ENCODE measurements around the gene CHFR.
"Not testable (repeated sequence)": the region's sequence is repeated elsewhere in the genome, so short reads cannot be mapped to it uniquely, and the experiment has no call there.

CHFR gene

DNA sequence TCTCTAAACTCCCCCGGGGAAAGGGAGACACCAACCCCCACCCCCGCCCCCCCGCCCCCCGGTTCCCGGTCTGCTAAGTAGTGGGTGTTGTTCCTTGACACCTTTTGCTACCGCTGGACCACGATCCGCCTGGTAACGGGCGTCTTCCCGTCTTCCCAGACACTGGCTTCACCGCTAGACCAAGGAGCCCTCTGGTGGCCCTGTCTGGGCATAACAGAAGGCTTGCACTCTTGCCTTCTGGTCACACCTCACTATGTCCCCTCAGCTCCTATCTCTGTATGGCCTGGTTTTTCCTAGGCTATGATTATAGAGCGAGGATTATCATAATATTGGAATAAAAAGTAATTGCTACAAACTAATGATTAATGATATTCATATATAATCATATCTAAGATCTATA, 78.0 kb downstream of the CHFR start:
- not testable (repeated sequence) for DNase-seq (ENCODE audit: low read depth)

- no peak for DNase-seq (ENCODE audit: low read depth)
Observed at GRCh38 chr12:132807295-132808092, 79.9 kb downstream of the CHFR start.

- DNase-seq (ENCODE audit: low read depth), result no peak
Observed at GRCh38 chr12:132806857-132807256, 80.5 kb downstream of the CHFR start.

DNA sequence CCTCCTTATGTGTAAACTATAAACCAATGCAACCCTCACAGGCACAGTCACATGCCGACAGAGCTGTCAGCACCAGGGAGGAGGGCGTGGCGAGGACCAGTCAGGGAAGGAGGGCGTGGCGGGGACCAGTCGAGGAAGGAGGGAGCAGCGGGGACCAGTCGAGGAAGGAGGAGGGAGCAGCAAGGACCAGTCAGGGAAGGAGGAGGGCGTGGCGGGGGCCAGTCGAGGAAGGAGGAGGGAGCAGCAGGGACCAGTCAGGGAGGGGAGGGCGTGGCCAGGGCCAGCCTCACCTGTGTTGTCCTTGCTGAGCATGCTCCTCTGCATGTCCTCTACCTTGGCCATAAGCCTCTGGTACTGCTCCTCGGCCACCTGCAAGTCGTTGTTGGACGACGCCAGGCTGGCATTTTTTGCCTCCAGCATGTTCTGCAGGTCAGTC, 83.0 kb downstream of the CHFR start:
- no peak for DNase-seq (ENCODE audit: low read depth)

GRCh38 chr12:132803888-132804287, 83.5 kb downstream of the CHFR start:
- DNase-seq (ENCODE audit: low read depth), result no peak

DNA sequence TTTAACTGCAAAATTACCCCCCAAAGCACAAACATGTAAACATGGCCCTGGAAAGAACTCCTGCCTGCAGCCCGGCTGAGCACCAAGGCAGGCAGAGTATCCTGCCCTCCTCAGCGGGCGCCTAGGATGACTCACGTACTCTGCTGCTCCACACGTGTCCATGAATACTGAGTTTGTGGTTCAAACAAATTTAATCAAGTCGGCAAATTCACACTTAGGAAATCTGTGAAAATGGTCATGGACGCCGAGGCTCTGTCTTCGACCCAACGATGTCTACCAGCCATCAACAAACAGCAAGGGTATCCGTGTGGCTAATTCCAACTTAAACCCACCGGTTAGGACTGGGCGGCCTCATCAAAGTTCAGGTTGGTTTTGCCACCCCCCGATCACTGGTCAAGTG, 84.3 kb downstream of the CHFR start:
- DNase-seq (ENCODE audit: low read depth), result no peak

GRCh38 chr12:132801741-132802140, 85.7 kb downstream of the CHFR start:
- DNase-seq (ENCODE audit: low read depth), result no peak

GRCh38 chr12:132798836-132799235, 88.6 kb downstream of the CHFR start:
- no peak for DNase-seq (ENCODE audit: low read depth)

- DNase-seq (ENCODE audit: low read depth), result no peak
Observed at GRCh38 chr12:132797820-132798570, 89.4 kb downstream of the CHFR start.

DNA sequence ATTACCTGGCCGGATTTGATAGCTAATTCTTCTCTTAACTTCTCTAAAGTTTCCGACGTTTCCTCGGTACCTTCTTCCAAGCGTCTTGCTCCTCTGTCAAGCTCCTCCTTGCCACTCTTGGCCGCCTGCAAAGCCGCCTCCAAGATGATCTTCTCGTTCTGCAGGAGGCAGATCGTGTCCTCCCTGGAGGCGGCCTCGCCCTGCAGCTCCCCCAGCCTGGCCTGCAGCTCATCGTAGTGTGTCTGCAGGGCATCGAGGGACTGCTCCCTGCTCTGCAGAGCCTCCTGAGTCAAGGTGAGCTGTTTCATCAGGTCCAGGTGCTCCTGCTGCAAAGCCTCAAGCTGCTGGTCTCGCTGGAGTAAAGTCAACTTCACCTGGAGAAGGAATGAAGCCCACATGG, 91.6 kb downstream of the CHFR start:
- DNase-seq (ENCODE audit: low read depth), result no peak

DNA sequence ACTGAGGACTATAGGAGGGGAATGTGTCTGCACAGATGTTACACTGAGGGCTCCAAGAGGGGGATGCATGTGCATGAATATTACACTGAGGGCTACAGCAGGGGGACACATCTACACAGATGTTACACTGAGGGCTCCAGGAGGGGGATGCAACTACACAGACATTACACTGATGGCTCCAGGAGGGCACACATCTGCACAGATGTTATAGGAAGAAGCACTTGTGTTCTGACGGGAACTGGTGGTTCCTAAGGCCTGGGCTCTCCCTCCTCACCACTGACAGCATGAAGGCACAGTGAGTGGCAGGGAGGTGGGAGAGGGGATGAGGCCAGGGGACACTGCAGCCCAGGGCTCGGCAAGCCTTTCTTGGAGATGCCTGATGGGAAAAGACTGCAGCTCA, 95.5 kb downstream of the CHFR start:
- not testable (repeated sequence) for DNase-seq (ENCODE audit: low read depth)

DNA sequence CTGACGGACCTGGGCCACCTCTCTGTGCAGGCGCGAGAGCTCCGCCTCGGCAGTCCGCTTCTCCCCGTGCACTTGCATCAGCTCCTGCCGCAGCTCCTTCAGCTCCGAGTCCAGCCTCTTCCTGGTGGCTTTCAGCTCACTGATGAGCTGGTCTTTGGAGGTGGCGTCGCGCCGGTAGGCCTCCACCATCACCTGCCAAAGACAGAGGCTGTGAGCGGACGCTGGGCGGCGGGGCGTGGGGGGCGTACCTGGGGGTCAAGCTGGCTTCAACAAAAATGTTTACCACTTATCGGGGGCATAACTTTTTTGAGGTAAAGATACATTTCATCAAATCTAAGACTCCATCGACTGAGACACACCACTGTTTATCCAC, 98.3 kb downstream of the CHFR start:
- DNase-seq (ENCODE audit: low read depth), result no peak

DNA sequence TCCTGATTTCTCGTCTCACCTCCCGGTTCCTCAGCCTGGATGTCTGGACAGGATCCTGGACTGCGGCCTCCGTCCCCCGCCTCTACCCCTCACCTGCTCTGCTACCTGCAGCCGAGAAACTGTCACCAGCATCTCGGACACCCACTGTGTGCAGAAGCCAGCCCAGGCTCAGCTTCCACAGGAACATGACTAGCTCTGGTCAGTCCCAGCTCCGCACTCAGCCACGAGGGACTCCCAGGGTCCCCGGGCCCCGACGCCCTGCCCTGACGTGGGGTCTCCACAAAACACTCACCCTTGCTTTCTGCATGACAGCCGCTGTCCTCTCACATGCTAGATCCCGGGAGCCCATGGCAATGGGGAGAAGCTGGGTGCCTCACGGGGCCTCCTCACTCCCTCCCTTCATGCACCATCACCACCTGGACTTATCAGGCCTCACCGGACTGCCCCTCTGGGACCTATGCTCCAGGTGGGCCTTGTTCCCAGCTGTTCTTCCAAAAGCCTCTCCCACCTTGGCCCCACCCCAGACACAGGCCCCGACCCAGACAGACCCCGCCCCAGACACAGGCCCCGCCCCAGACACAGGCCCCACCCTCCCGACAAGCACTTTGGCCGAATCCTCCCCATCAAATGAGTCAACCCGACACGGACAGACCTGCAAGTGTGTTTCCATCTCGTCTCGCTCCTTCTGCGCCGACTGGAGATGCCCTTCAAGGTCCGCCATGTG, 98.9 kb downstream of the CHFR start:
- no peak for DNase-seq (ENCODE audit: low read depth)

DNA sequence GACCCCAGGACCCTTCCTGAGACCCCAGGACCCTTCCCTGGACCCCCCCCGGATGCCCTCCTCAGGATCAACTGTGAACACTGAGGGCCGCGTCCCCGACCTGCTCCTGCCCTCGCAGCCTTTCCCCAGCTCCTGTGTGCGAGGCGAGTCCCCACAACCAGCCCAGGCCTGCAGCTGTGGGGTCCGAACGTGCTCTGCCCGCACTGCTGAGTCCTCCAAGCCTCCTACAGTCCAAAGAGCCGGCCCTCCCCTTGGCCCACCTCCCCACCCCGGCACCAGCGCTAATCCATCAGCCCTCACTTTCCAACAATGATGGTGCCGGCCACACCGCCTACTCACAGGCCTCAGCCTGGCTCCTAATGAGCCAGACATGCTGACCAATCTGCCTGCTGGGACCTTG, 99.5 kb downstream of the CHFR start:
- no peak for DNase-seq (ENCODE audit: low read depth)

GRCh38 chr12:132786192-132786591, 101.2 kb downstream of the CHFR start:
- no peak for DNase-seq (ENCODE audit: low read depth)

DNA sequence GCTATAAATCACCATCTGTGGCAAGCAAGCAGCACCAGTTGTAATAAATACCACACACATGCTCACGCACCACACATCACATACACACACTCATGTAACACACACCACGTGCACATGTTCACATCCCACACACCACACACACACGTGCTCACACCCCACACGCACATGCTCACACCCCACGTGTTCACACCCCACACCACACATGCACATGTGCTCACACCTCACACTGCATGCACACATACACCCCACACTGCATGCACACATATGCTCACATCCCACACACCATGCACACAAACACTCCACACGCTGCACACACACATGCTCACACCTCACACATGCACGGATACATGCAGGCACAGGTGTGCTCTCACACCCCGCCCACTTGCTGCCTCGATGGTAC, 102.8 kb downstream of the CHFR start:
- DNase-seq (ENCODE audit: low read depth), result no peak

DNA sequence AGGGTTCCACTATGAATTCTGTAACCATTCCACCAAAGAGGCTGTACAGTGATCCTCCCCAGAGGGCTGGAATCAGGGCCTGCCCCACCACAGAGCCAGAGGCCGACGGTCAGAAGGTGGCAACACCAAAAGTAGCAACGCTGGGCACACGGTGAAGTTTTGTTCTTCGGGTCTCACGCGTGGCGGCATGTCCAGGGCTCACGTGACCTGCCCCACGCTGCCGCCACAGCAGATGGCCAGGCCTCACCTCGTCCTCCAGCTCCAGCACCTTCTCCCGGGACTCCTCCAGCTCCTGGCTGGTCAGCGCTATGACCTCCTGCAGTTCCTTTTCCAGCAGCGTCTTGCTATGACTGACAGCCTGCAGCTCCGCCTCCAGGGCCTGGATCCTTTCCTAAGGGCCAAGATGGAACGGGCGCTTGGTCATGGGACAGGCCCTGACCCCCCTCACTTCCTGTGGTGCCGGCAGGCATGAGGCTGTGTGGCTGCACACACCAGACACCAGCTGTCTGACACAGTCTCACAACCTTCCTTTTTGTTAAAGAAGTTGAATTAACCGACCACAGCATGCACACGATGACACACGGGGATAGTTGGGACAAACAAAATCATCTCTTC, 103.4 kb downstream of the CHFR start:
- no peak for DNase-seq (ENCODE audit: low read depth)

Data from activated T-helper 1 cell treated with Interleukin-2 at 50 U/mL for 16 hours (primary cell).